Measurements from ENCODE around the gene CLINT1. TPM values are rescaled to one million over a fixed set of nuclear protein-coding genes. Genes with fewer than 3 reads are reported as not detected.

CLINT1 gene
- total and polyA plus RNA-seq, 2 of the 13 experiments (the other 11 are each of a cell fraction or from before 2014, with no cell fraction given): 64.0 to 104 TPM

DNA sequence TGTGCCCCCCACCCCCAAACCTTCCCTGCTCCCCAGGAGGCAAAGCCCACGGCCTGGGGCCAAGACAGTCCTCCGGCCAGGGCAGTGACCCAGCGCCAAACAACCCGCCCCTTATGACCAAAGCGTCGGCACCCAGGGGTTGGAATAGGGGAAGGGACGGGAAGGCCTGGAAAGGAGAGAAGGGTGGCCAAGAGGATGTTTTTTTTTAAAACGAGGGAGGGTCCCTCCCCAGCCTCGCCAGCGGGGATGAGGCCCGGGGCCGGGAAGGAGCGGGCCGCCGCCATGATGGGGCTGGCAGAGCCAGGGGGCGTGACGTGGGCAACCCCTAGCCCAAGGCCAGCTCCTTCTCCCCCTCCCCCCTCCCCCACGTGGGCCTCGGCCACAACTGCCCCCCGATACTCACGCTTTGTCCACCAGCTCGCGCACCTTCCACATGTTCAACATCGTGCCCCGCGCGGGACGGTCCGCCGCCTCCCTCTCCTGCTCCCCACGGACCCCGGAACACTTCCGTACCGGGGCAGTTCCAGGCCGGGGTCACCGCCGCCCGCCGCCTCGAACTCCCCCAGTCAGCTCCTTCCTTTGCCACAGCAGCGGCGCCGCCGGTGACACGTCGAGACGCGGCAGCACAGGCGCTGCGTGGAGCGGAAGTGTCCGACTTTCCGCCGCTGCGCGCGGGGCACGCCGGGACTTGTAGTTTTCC is at the start of gene CLINT1 (continued):
- TF ChIP-seq THAP8 (CRISPR knock-in tag; IDR thresholded peaks at IDR 0.05; ENCODE audit: borderline replicate concordance): no peak
- TF ChIP-seq NPAS2 (CRISPR knock-in tag; IDR thresholded peaks at IDR 0.05; ENCODE audit: borderline replicate concordance): no peak
- TF ChIP-seq MZF1 (CRISPR knock-in tag; IDR thresholded peaks at IDR 0.05; ENCODE audit: borderline replicate concordance): no peak
- TF ChIP-seq ZNF10 (CRISPR knock-in tag; IDR thresholded peaks at IDR 0.05; ENCODE audit: borderline replicate concordance, low read depth): no peak
- no peak for TF ChIP-seq ARNT (IDR thresholded peaks at IDR 0.05)
- peak; percentile 56 for TF ChIP-seq ISL2 (CRISPR knock-in tag; IDR thresholded peaks at IDR 0.05)
- peak; percentile 66; the same call in 1 of the 2 replicates for TF ChIP-seq ETV5 (CRISPR knock-in tag; IDR thresholded peaks at IDR 0.05; ENCODE audit: borderline replicate concordance)
- TF ChIP-seq ZNF788 (CRISPR knock-in tag; IDR thresholded peaks at IDR 0.05; ENCODE audit: borderline replicate concordance): peak; percentile 69; the same call in 1 of the 2 replicates
- no peak for TF ChIP-seq JDP2 (CRISPR knock-in tag; IDR thresholded peaks at IDR 0.05; ENCODE audit: borderline replicate concordance)
- 0 out of 4 replicates have a peak, but pooled peaks of 1 of the 2 experiments have one; percentile 5 for TF ChIP-seq MAFK (conservative IDR thresholded peaks at IDR 0.05 in 1 of 2, IDR thresholded peaks at IDR 0.05 in 1 of 2; ENCODE audit: low read length in 2 of 2)
- no peak for TF ChIP-seq POLR2AphosphoS2 (IDR thresholded peaks at IDR 0.05; ENCODE audit: low read depth, low read length)
- no peak for TF ChIP-seq SETDB1 (CRISPR knock-in tag; IDR thresholded peaks at IDR 0.05; ENCODE audit: borderline replicate concordance)
- 0 out of 2 replicates have a peak, but pooled peaks have one; percentile 61 for TF ChIP-seq ZNF674 (CRISPR knock-in tag; IDR thresholded peaks at IDR 0.05; ENCODE audit: low read depth)
- no peak for TF ChIP-seq GZF1 (CRISPR knock-in tag; IDR thresholded peaks at IDR 0.05)
- TF ChIP-seq ZBTB38 (CRISPR knock-in tag; IDR thresholded peaks at IDR 0.05): no peak
- peak; percentile 73; the same call in 1 of the 2 replicates for TF ChIP-seq NFKB2 (CRISPR knock-in tag; IDR thresholded peaks at IDR 0.05; ENCODE audit: borderline replicate concordance)
- TF ChIP-seq ZNF782 (CRISPR knock-in tag; IDR thresholded peaks at IDR 0.05; ENCODE audit: borderline replicate concordance): 0 out of 2 replicates have a peak, but pooled peaks have one; percentile 30
- TF ChIP-seq ZNF589 (CRISPR knock-in tag; conservative IDR thresholded peaks at IDR 0.05): no peak
- no peak for TF ChIP-seq PCBP2 (optimal IDR thresholded peaks at IDR 0.05; ENCODE audit: low read depth, low read length, poor library complexity, severe bottlenecking)
- TF ChIP-seq, protein P1, sequence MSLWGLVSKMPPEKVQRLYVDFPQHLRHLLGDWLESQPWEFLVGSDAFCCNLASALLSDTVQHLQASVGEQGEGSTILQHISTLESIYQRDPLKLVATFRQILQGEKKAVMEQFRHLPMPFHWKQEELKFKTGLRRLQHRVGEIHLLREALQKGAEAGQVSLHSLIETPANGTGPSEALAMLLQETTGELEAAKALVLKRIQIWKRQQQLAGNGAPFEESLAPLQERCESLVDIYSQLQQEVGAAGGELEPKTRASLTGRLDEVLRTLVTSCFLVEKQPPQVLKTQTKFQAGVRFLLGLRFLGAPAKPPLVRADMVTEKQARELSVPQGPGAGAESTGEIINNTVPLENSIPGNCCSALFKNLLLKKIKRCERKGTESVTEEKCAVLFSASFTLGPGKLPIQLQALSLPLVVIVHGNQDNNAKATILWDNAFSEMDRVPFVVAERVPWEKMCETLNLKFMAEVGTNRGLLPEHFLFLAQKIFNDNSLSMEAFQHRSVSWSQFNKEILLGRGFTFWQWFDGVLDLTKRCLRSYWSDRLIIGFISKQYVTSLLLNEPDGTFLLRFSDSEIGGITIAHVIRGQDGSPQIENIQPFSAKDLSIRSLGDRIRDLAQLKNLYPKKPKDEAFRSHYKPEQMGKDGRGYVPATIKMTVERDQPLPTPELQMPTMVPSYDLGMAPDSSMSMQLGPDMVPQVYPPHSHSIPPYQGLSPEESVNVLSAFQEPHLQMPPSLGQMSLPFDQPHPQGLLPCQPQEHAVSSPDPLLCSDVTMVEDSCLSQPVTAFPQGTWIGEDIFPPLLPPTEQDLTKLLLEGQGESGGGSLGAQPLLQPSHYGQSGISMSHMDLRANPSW (CRISPR knock-in tag; IDR thresholded peaks at IDR 0.05; ENCODE audit: borderline replicate concordance): no peak
- peak; percentile 46 for TF ChIP-seq U2AF1 (optimal IDR thresholded peaks at IDR 0.05; ENCODE audit: low read depth, low read length)
- no peak for TF ChIP-seq FOXK2 (IDR thresholded peaks at IDR 0.05)
- TF ChIP-seq MTA3 (CRISPR knock-in tag; IDR thresholded peaks at IDR 0.05): no peak
- TF ChIP-seq HOXA3 (CRISPR knock-in tag; IDR thresholded peaks at IDR 0.05): peak; percentile 89
- no peak for TF ChIP-seq FOXP1 (IDR thresholded peaks at IDR 0.05)
- no peak for TF ChIP-seq FOXP1 (CRISPR knock-in tag; IDR thresholded peaks at IDR 0.05)
- TF ChIP-seq ATF7 (IDR thresholded peaks at IDR 0.05): no peak
- TF ChIP-seq ATF7 (CRISPR knock-in tag; IDR thresholded peaks at IDR 0.05): no peak
- TF ChIP-seq ERF (CRISPR knock-in tag; IDR thresholded peaks at IDR 0.05): peak; percentile 33; the same call in 1 of the 2 replicates
- TF ChIP-seq RAD21 (CRISPR knock-in tag; IDR thresholded peaks at IDR 0.05): 0 out of 2 replicates have a peak, but pooled peaks have one; percentile 17
- no peak for TF ChIP-seq NCOA5 (CRISPR knock-in tag; IDR thresholded peaks at IDR 0.05)

Data from HepG2 (cell line).